Measurements from ENCODE around the gene CCDC136.

The CCDC136 gene

GRCh38 chr7:128758553-128758952, 33.2 kb upstream of the CCDC136 start:
- TF ChIP-seq CTCF (IDR thresholded peaks at IDR 0.05) = no peak
- Mint-ChIP-seq H3K27me3 (ENCODE audit: low read depth, poor library complexity) (no peaks in the 10 kb centered on the region), H3K27ac (no peak overlapping the region), H3K36me3 (ENCODE audit: low read depth) (peaks cover 61% of the 10 kb centered on the region), H3K4me3 (no peak overlapping the region), H3K4me1 (no peaks in the 10 kb centered on the region), H3K9me3 (no peaks in the 10 kb centered on the region)
- DNase-seq = no peak

GRCh38 chr7:128759242-128759641, 32.5 kb upstream of the CCDC136 start:
- no peak for DNase-seq
- no peak for TF ChIP-seq CTCF (IDR thresholded peaks at IDR 0.05)
- Mint-ChIP-seq H3K4me3 (no peak overlapping the region), H3K9me3 (no peaks in the 10 kb centered on the region), H3K27ac (no peak overlapping the region), H3K36me3 (ENCODE audit: low read depth) (peaks cover 55% of the 10 kb centered on the region), H3K27me3 (ENCODE audit: low read depth, poor library complexity) (no peaks in the 10 kb centered on the region), H3K4me1 (no peaks in the 10 kb centered on the region)

- H3K27me3 Mint-ChIP-seq (ENCODE audit: low read depth, poor library complexity) = no peaks in the 10 kb centered on the region
- no peaks in the 10 kb centered on the region for H3K4me1 Mint-ChIP-seq
- H3K9me3 Mint-ChIP-seq = no peaks in the 10 kb centered on the region
- peaks cover 65% of the 10 kb centered on the region for H3K36me3 Mint-ChIP-seq (ENCODE audit: low read depth)
- no peak overlapping the region for H3K4me3 Mint-ChIP-seq
- DNase-seq = no peak
- TF ChIP-seq CTCF (IDR thresholded peaks at IDR 0.05) = no peak
- H3K27ac Mint-ChIP-seq = peak overlapping the region; percentile 36
Observed at GRCh38 chr7:128763541-128763940, 28.2 kb upstream of the CCDC136 start.

- no peak for TF ChIP-seq CTCF (IDR thresholded peaks at IDR 0.05)
- no peaks in the 10 kb centered on the region for H3K27me3 Mint-ChIP-seq (ENCODE audit: low read depth, poor library complexity)
- no peaks in the 10 kb centered on the region for H3K9me3 Mint-ChIP-seq
- no peaks in the 10 kb centered on the region for H3K4me1 Mint-ChIP-seq
- H3K4me3 Mint-ChIP-seq = no peak overlapping the region
- DNase-seq = no peak
- peak overlapping the region; percentile 50 for H3K27ac Mint-ChIP-seq
- peaks cover 81% of the 10 kb centered on the region for H3K36me3 Mint-ChIP-seq (ENCODE audit: low read depth)
Observed at GRCh38 chr7:128767475-128768110, 24.2 kb upstream of the CCDC136 start.

GRCh38 chr7:128770233-128770632, 21.5 kb upstream of the CCDC136 start:
- DNase-seq = no peak
- Mint-ChIP-seq H3K4me1 (no peaks in the 10 kb centered on the region), H3K27ac (no peak overlapping the region), H3K4me3 (no peak overlapping the region), H3K9me3 (no peaks in the 10 kb centered on the region), H3K27me3 (ENCODE audit: low read depth, poor library complexity) (peaks cover 3% of the 10 kb centered on the region), H3K36me3 (ENCODE audit: low read depth) (peaks cover 96% of the 10 kb centered on the region)
- TF ChIP-seq CTCF (IDR thresholded peaks at IDR 0.05) = no peak

GRCh38 chr7:128773604-128774003, 18.2 kb upstream of the CCDC136 start:
- no peak for TF ChIP-seq CTCF (IDR thresholded peaks at IDR 0.05)
- Mint-ChIP-seq H3K27ac (peak overlapping the region; percentile 6), H3K9me3 (peaks cover 25% of the 10 kb centered on the region), H3K36me3 (ENCODE audit: low read depth) (peaks cover 75% of the 10 kb centered on the region), H3K4me1 (no peaks in the 10 kb centered on the region), H3K27me3 (ENCODE audit: low read depth, poor library complexity) (peaks cover 9% of the 10 kb centered on the region), H3K4me3 (no peak overlapping the region)
- DNase-seq = no peak

Measured in nephron progenitor cell (in vitro differentiated cells).